T-helper 22 cell (primary cell): ENCODE data around the gene ATP1A3.
"Not testable (repeated sequence)": the region's sequence is repeated elsewhere in the genome, so short reads cannot be mapped to it uniquely, and the experiment has no call there.

Source experiments
- DNase-seq: peaks from one replicate; pipeline ENCODE4 v3.0.0-alpha.2; 2020; ENCODE audit warnings: low read depth

ATP1A3 gene

GRCh38 chr19:41993612-41994483 lies at the start of gene ATP1A3:
Gene ATP1A3 (minus strand): TSS chr19:41994230. CDS start chr19:41994076, 154 bp downstream.
- peak; percentile 37 for DNase-seq

- DNase-seq: no peak
These were observed 48.6 kb upstream of the ATP1A3 start for GRCh38 chr19:42042455-42043170.

GRCh38 chr19:42040491-42040890 lies 46.5 kb upstream of the ATP1A3 start:
- DNase-seq: not testable (repeated sequence)

- no peak for DNase-seq
These were observed 46.0 kb upstream of the ATP1A3 start for GRCh38 chr19:42040031-42040430.

GRCh38 chr19:42038666-42039065 lies 44.6 kb upstream of the ATP1A3 start:
- DNase-seq: no peak

GRCh38 chr19:42037649-42038048 lies 43.6 kb upstream of the ATP1A3 start:
- DNase-seq: no peak

- DNase-seq: peak; percentile 34
These were observed 40.8 kb upstream of the ATP1A3 start for GRCh38 chr19:42034640-42035391.

GRCh38 chr19:42033413-42033812 lies 39.4 kb upstream of the ATP1A3 start:
- no peak for DNase-seq

GRCh38 chr19:42032431-42032830 lies 38.4 kb upstream of the ATP1A3 start:
- DNase-seq: no peak

- DNase-seq: no peak
These were observed 36.8 kb upstream of the ATP1A3 start for GRCh38 chr19:42030645-42031440.

GRCh38 chr19:42028304-42029216 lies 34.5 kb upstream of the ATP1A3 start:
- no peak for DNase-seq

GRCh38 chr19:42024622-42025111 lies 30.6 kb upstream of the ATP1A3 start:
- no peak for DNase-seq

GRCh38 chr19:42023943-42024260 lies 29.9 kb upstream of the ATP1A3 start:
- no peak for DNase-seq

GRCh38 chr19:42023121-42023942 lies 29.3 kb upstream of the ATP1A3 start:
- no peak for DNase-seq

GRCh38 chr19:42022616-42023015 lies 28.6 kb upstream of the ATP1A3 start:
- DNase-seq: no peak

- DNase-seq: no peak
These were observed 27.2 kb upstream of the ATP1A3 start for GRCh38 chr19:42021185-42021584.

- no peak for DNase-seq
These were observed 24.6 kb upstream of the ATP1A3 start for GRCh38 chr19:42018503-42019193.

GRCh38 chr19:42017040-42017439 lies 23.0 kb upstream of the ATP1A3 start:
- no peak for DNase-seq

- DNase-seq: not testable (repeated sequence)
These were observed 18.7 kb upstream of the ATP1A3 start for GRCh38 chr19:42012747-42013146.
